AG08396 (cell line): ENCODE results near the gene LMTK2.

Experiments
- DNase-seq: peaks from one replicate; pipeline ENCODE4 v3.0.0; 2012; ENCODE audit warnings: low spot score, mixed read lengths

LMTK2 gene

GRCh38 chr7:98234429-98235147 is 127.9 kb downstream of the LMTK2 start:
- no peak for DNase-seq

GRCh38 chr7:98235901-98236300 is 129.2 kb downstream of the LMTK2 start:
- DNase-seq, result no peak

GRCh38 chr7:98236355-98237185 is 129.9 kb downstream of the LMTK2 start:
- no peak for DNase-seq

GRCh38 chr7:98238076-98238475 is 131.4 kb downstream of the LMTK2 start:
- no peak for DNase-seq

- DNase-seq, result no peak
These were observed 132.3 kb downstream of the LMTK2 start for GRCh38 chr7:98238976-98239375.

- DNase-seq, result peak; percentile 83
These were observed 134.5 kb downstream of the LMTK2 start for GRCh38 chr7:98240961-98241673.

GRCh38 chr7:98241674-98242241 is 135.1 kb downstream of the LMTK2 start:
- peak; percentile 5 for DNase-seq

- DNase-seq, result no peak
These were observed 135.7 kb downstream of the LMTK2 start for GRCh38 chr7:98242342-98242741.

GRCh38 chr7:98242934-98243333 is 136.3 kb downstream of the LMTK2 start:
- DNase-seq, result no peak

GRCh38 chr7:98244871-98245270 is 138.2 kb downstream of the LMTK2 start:
- DNase-seq, result no peak

- no peak for DNase-seq
These were observed 141.5 kb downstream of the LMTK2 start for GRCh38 chr7:98248156-98248555.

GRCh38 chr7:98249106-98249505 is 142.4 kb downstream of the LMTK2 start:
- DNase-seq, result no peak

- DNase-seq, result peak; percentile 7
These were observed 144.1 kb downstream of the LMTK2 start for GRCh38 chr7:98250789-98251188.

GRCh38 chr7:98251231-98251600 is 144.6 kb downstream of the LMTK2 start:
- no peak for DNase-seq

GRCh38 chr7:98251601-98252424 is 145.2 kb downstream of the LMTK2 start, which contains the start of gene TECPR1:
TECPR1 (minus strand) TSS chr7:98252232; CDS start chr7:98246146, 6,086 bp downstream.
- DNase-seq, result peak; percentile 100

- no peak for DNase-seq
These were observed 145.9 kb downstream of the LMTK2 start for GRCh38 chr7:98252425-98253054.

GRCh38 chr7:98254516-98254915 is 147.9 kb downstream of the LMTK2 start:
- no peak for DNase-seq

- DNase-seq, result no peak
These were observed 148.4 kb downstream of the LMTK2 start for GRCh38 chr7:98254951-98255610.

- DNase-seq, result no peak
These were observed 149.8 kb downstream of the LMTK2 start for GRCh38 chr7:98256431-98256830.

- DNase-seq, result no peak
These were observed 151.0 kb downstream of the LMTK2 start for GRCh38 chr7:98257701-98258100.
